Mesenchymal stem cell (in vitro differentiated cells and primary cell): Measurements from ENCODE around the gene TMEM222.

ENCODE experiments used
- DNase-seq: peaks from one replicate; pipeline ENCODE4 v3.0.0-alpha.2; 2013
- H2AFZ ChIP-seq: one replicate; pipeline ENCODE4 v1.6.1; 2013; ENCODE audit warnings: low read depth, mild to moderate bottlenecking, control low read depth, inconsistent platforms, low read length, moderate library complexity
- H2AK5ac ChIP-seq: 2 replicates; pipeline ENCODE4 v1.6.1; 2013; ENCODE audit warnings: low read length, moderate library complexity, mild to moderate bottlenecking, inconsistent platforms; ENCODE audit not compliant: severe bottlenecking
- H2BK120ac ChIP-seq: one replicate; pipeline ENCODE4 v1.6.1; 2013; ENCODE audit warnings: low read depth, mild to moderate bottlenecking, inconsistent platforms, low read length, moderate library complexity
- H2BK12ac ChIP-seq, 2 experiments: one replicate each; pipeline ENCODE4 v1.6.1; 2013; ENCODE audit warnings: inconsistent platforms in 2 of 2, low read length in 2 of 2, mild to moderate bottlenecking in 2 of 2, moderate library complexity in 2 of 2, control low read depth in 1 of 2
- H2BK15ac ChIP-seq: one replicate; pipeline ENCODE4 v1.6.1; 2013; ENCODE audit warnings: mild to moderate bottlenecking, low read depth, inconsistent platforms; ENCODE audit not compliant: poor library complexity, severe bottlenecking
- H2BK5ac ChIP-seq: 2 replicates; pipeline ENCODE4 v1.6.1; 2013; ENCODE audit warnings: low read depth, mild to moderate bottlenecking, low read length, control low read depth, inconsistent platforms; ENCODE audit not compliant: poor library complexity, severe bottlenecking
- H3K14ac ChIP-seq, 2 experiments: one replicate each; pipeline ENCODE4 v1.6.1; 2013; ENCODE audit warnings: inconsistent platforms in 2 of 2, low read length in 2 of 2, control low read depth in 1 of 2, mild to moderate bottlenecking in 1 of 2, moderate library complexity in 1 of 2
- H3K18ac ChIP-seq, 2 experiments: one replicate each; pipeline ENCODE4 v1.6.1; 2013; ENCODE audit warnings: inconsistent platforms in 2 of 2, low read length in 2 of 2, control low read depth in 1 of 2, low read depth in 1 of 2, mild to moderate bottlenecking in 1 of 2
- H3K23ac ChIP-seq, 2 experiments: one replicate each; pipeline ENCODE4 v1.6.1; 2013; ENCODE audit warnings: inconsistent platforms in 2 of 2, low read length in 2 of 2, mild to moderate bottlenecking in 2 of 2, moderate library complexity in 2 of 2, control low read depth in 1 of 2
- H3K27ac ChIP-seq: 2 replicates; pipeline ENCODE4 v1.5.1; 2013; ENCODE audit warnings: mild to moderate bottlenecking, moderate library complexity, low read length, control low read depth, inconsistent platforms; ENCODE audit not compliant: poor library complexity, severe bottlenecking
- H3K27me3 ChIP-seq, 2 experiments: 2 replicates each; pipeline versions ENCODE4 v1.6.1 to v1.7.0; 2013; ENCODE audit warnings: low read length in 2 of 2, mild to moderate bottlenecking in 2 of 2, moderate library complexity in 2 of 2, control low read depth in 1 of 2, inconsistent platforms in 1 of 2; ENCODE audit not compliant: control insufficient read depth in 1 of 2, insufficient read depth in 1 of 2
- H3K36me3 ChIP-seq, 2 experiments: 2 replicates each; pipeline versions ENCODE4 v1.6.1 to v1.7.0; 2013; ENCODE audit warnings: low read length in 2 of 2, control low read depth in 1 of 2, inconsistent platforms in 1 of 2, low read depth in 1 of 2, mild to moderate bottlenecking in 1 of 2; ENCODE audit not compliant: insufficient read depth in 2 of 2, control insufficient read depth in 1 of 2
- H3K4ac ChIP-seq, 2 experiments: one replicate each; pipeline ENCODE4 v1.6.1; 2013; ENCODE audit warnings: inconsistent platforms in 2 of 2, low read length in 2 of 2, mild to moderate bottlenecking in 2 of 2, moderate library complexity in 2 of 2, control low read depth in 1 of 2, low read depth in 1 of 2
- H3K4me1 ChIP-seq: 2 replicates; pipeline ENCODE4 v1.6.1; 2013; ENCODE audit warnings: low read depth, low read length, control low read depth; ENCODE audit not compliant: control insufficient read depth, insufficient read depth
- H3K4me2 ChIP-seq: 2 replicates; pipeline ENCODE4 v1.6.1; 2013; ENCODE audit warnings: low read length, mild to moderate bottlenecking, inconsistent platforms; ENCODE audit not compliant: poor library complexity, severe bottlenecking
- H3K4me3 ChIP-seq, 2 experiments: 2 replicates each; pipeline versions ENCODE4 v1.5.1 to v1.7.0; 2013; ENCODE audit warnings: low read length in 2 of 2, mild to moderate bottlenecking in 2 of 2, control low read depth in 1 of 2, low read depth in 1 of 2; ENCODE audit not compliant: insufficient read depth in 1 of 2
- H3K79me1 ChIP-seq: replicated peaks from 2 replicates; pipeline ENCODE4 v1.6.1; 2013; ENCODE audit warnings: mild to moderate bottlenecking, control low read depth, low read length, inconsistent platforms; ENCODE audit not compliant: poor library complexity, severe bottlenecking
- H3K9ac ChIP-seq: 2 replicates; pipeline ENCODE4 v1.7.0; 2013; ENCODE audit warnings: mild to moderate bottlenecking, low read length, moderate library complexity
- H3K9me3 ChIP-seq: 2 replicates; pipeline ENCODE4 v1.7.0; 2013; ENCODE audit warnings: mild to moderate bottlenecking, low read length; ENCODE audit not compliant: control insufficient read depth
- H4K8ac ChIP-seq: one replicate; pipeline ENCODE4 v1.6.1; 2013; ENCODE audit warnings: inconsistent platforms, mild to moderate bottlenecking, low read length, moderate library complexity
- H4K91ac ChIP-seq: one replicate; pipeline ENCODE4 v1.6.1; 2013; ENCODE audit warnings: mild to moderate bottlenecking, low read length, inconsistent platforms
- WGBS: methylation state at CpG from one replicate; pipeline ENCODE4 v1.1.7; 2013; ENCODE audit warnings: mixed read lengths; 5-methylcytosine and 5-hydroxymethylcytosine counted together

TMEM222 gene

DNA sequence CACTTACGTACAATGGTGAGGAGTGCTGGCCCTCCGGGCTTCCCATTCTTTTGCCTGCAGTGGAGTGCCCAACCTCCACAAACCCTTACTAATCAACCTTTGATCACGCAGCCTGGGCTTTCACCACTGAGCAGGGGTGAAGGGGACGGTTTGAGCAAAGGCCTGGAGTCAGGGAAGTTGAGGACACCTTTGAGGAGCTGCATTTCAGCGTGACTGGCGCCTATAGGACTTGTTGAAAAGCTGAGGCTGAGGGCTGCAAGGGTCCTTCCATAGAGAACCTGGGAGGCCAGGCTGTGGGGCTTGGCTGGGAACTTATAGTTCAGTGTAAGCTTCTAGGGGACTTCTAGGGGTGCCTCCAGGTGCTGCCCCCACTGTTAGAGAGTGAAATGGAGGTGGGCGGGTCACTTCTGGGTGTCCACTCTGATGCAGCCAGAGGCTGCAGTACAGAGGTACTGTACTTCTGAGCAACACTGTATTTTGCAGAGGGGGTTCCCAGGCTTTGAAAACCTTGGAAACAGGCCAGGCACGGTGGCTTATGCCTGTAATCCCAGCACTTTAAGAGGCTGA, 29.7 kb downstream of the TMEM222 start:
- H3K27me3 ChIP-seq = peaks cover 0 to 31% of the 10 kb centered on the region in 2 experiments
- H4K8ac ChIP-seq = peak overlapping the region; percentile 61
- no peak overlapping the region for H2AFZ ChIP-seq
- no peak overlapping the region for H3K14ac ChIP-seq
- H3K4me1 ChIP-seq = peaks cover 26% of the 10 kb centered on the region
- H3K27ac ChIP-seq = no peak overlapping the region
- no peaks in the 10 kb centered on the region for H3K79me1 ChIP-seq
- no peak overlapping the region for H3K23ac ChIP-seq
- peaks cover 24 to 30% of the 10 kb centered on the region in 2 experiments for H3K36me3 ChIP-seq
- peak overlapping the region; percentile 34 for H2BK15ac ChIP-seq
- H3K9ac ChIP-seq = no peak overlapping the region
- no peak overlapping the region for H3K4ac ChIP-seq
- H2BK120ac ChIP-seq = no peak overlapping the region
- H3K18ac ChIP-seq = no peak overlapping the region
- peak overlapping the region; percentile 79 for H3K4me2 ChIP-seq
- no peaks in the 10 kb centered on the region for H3K9me3 ChIP-seq
- H4K91ac ChIP-seq = no peak overlapping the region
- peak overlapping the region in 1 of 2 experiments; percentile 38 for H3K4me3 ChIP-seq
- H2BK12ac ChIP-seq = no peak overlapping the region
- WGBS = 48% methylated on average over 6 of the region's 8 CpGs
- DNase-seq = no peak
- no peak overlapping the region for H2AK5ac ChIP-seq
- H2BK5ac ChIP-seq = no peak overlapping the region

DNA sequence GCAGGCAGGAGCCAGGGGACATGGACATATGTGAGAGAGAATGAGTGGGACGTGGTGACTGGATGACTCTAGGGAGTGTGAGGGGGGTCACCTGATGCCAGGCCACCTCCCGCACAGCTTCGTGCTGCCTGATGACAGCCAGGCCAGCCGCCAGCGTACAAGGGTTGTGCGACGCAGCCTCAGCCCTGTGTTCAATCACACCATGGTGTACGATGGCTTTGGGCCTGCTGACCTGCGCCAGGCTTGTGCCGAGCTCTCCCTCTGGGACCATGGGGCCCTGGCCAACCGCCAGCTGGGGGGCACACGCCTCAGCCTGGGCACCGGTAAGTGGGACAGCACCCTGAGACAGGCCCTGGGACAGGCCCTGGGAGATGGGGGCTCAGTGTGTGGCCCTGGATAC, 31.2 kb downstream of the TMEM222 start:
- peaks cover 28% of the 10 kb centered on the region for H3K4me1 ChIP-seq
- no peak overlapping the region for H3K27ac ChIP-seq
- peaks cover 0 to 23% of the 10 kb centered on the region in 2 experiments for H3K27me3 ChIP-seq
- no peak overlapping the region for H3K14ac ChIP-seq
- H3K4me3 ChIP-seq = no peak overlapping the region
- H2AFZ ChIP-seq = no peak overlapping the region
- H4K8ac ChIP-seq = no peak overlapping the region
- no peak overlapping the region for H3K23ac ChIP-seq
- no peaks in the 10 kb centered on the region for H3K79me1 ChIP-seq
- no peak overlapping the region for H3K18ac ChIP-seq
- H2BK12ac ChIP-seq = no peak overlapping the region
- WGBS = 98% methylated on average over 13 of the region's 13 CpGs
- H2BK5ac ChIP-seq = no peak overlapping the region
- H3K9ac ChIP-seq = no peak overlapping the region
- no peak overlapping the region for H2BK15ac ChIP-seq
- no peak for DNase-seq
- H2AK5ac ChIP-seq = no peak overlapping the region
- no peaks in the 10 kb centered on the region for H3K9me3 ChIP-seq
- no peak overlapping the region for H2BK120ac ChIP-seq
- H3K4ac ChIP-seq = no peak overlapping the region
- H3K4me2 ChIP-seq = no peak overlapping the region
- H3K36me3 ChIP-seq = peaks cover 36 to 43% of the 10 kb centered on the region in 2 experiments
- no peak overlapping the region for H4K91ac ChIP-seq

DNA sequence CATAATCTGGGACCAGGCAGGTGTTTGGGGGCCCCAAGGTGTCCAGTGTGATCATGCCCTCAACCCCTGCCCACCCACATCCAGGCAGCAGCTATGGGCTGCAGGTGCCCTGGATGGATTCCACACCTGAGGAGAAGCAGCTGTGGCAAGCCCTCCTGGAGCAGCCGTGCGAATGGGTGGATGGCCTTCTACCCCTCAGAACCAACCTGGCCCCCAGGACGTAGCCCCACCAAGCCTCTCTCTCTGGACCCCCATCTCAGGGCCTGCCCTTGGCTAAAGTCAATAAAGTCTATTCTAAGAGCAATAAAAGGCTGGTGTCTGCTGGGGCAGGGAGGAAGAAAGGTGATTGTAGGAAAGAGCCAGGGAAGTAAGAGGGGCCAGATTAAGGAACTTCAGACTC, 31.7 kb downstream of the TMEM222 start:
- H3K18ac ChIP-seq = no peak overlapping the region
- no peak overlapping the region for H4K8ac ChIP-seq
- no peak overlapping the region for H3K14ac ChIP-seq
- H4K91ac ChIP-seq = no peak overlapping the region
- no peak overlapping the region for H3K4me2 ChIP-seq
- H2BK15ac ChIP-seq = no peak overlapping the region
- H3K9me3 ChIP-seq = no peaks in the 10 kb centered on the region
- H3K4me3 ChIP-seq = no peak overlapping the region
- no peak overlapping the region for H2AFZ ChIP-seq
- no peak overlapping the region for H2BK12ac ChIP-seq
- no peak overlapping the region for H3K4ac ChIP-seq
- DNase-seq = no peak
- H2BK120ac ChIP-seq = no peak overlapping the region
- H3K27ac ChIP-seq = no peak overlapping the region
- WGBS = no CpG with 5 or more reads among the region's 3 CpGs
- peaks cover 0 to 23% of the 10 kb centered on the region in 2 experiments for H3K27me3 ChIP-seq
- H3K23ac ChIP-seq = no peak overlapping the region
- H3K36me3 ChIP-seq = peaks cover 41 to 48% of the 10 kb centered on the region in 2 experiments
- H3K9ac ChIP-seq = no peak overlapping the region
- H3K4me1 ChIP-seq = peaks cover 28% of the 10 kb centered on the region
- H2AK5ac ChIP-seq = no peak overlapping the region
- no peak overlapping the region for H2BK5ac ChIP-seq
- H3K79me1 ChIP-seq = no peaks in the 10 kb centered on the region

DNA sequence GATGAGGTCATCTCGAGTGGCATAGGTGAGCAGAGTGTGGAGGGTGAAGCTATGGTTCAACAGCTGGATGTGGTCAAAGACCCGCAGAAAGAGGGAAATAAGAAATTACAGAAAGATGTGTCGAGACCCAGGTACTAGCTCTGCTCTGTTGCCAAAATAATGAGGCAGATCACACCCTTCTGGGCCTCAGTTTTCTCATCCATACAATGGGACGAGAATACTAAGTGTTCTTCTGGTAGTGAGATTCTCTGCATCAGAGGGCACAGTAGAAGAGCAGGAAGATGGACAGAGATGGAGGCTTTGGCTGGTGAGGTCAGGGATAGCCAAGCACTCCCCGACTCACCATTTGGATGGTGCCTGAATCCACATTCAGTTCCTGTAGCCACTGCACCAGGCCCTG, 33.7 kb downstream of the TMEM222 start:
- Histone ChIP-seq H2AFZ (no peak overlapping the region), H3K14ac (no peak overlapping the region), H3K9me3 (no peaks in the 10 kb centered on the region), H3K27me3 (peaks cover 0 to 7% of the 10 kb centered on the region in 2 experiments), H2BK12ac (no peak overlapping the region), H3K79me1 (no peaks in the 10 kb centered on the region), H3K27ac (no peak overlapping the region), H3K4ac (no peak overlapping the region), H2AK5ac (no peak overlapping the region), H3K9ac (no peak overlapping the region), H2BK15ac (no peak overlapping the region), H3K23ac (no peak overlapping the region), H3K36me3 (peaks cover 60 to 63% of the 10 kb centered on the region in 2 experiments), H3K4me2 (no peak overlapping the region), H2BK5ac (no peak overlapping the region), H4K8ac (no peak overlapping the region), H3K4me1 (peaks cover 20% of the 10 kb centered on the region), H3K4me3 (no peak overlapping the region), H4K91ac (no peak overlapping the region), H2BK120ac (no peak overlapping the region), H3K18ac (no peak overlapping the region)
- DNase-seq = no peak
- whole genome bisulfite sequencing = 95% methylated on average over 5 of the region's 5 CpGs
